A549 (cell line): Measurements from ENCODE around the gene FBXO10. TPM values are rescaled to one million over a fixed set of nuclear protein-coding genes. Genes with fewer than 3 reads are reported as not detected.

Source experiments
- ATAC-seq, 2 experiments: fragments of 200-7000 bp in 1 of 2; fragments of >200 bp in 1 of 2; cut with Nextera tagmentation in 1 of 2; cut with Tn5 transposase in 1 of 2; 3 replicates each; pipeline versions ENCODE4 v1.8.0 to v1.9.1; 2018 to 2020; ENCODE audit warnings: mild to moderate bottlenecking in 1 of 2, moderate library complexity in 1 of 2
- CTCF ChIA-PET: fragments of 300-600 bp; sonication (Branson Sonifier 250); formaldehyde crosslinking; extraction: SDS; loops from one replicate; lab custom pipeline; 2021; ENCODE audit warnings: antibody characterized with exemption, inconsistent platforms; lab: Yijun Ruan, JAX
- POLR2A ChIA-PET: fragments of 350-600 bp; formaldehyde crosslinking; extraction: SDS; loops from one replicate; lab custom pipeline; 2021; ENCODE audit warnings: antibody characterized with exemption, inconsistent platforms; lab: Yijun Ruan, JAX
- DNase-seq, 2 experiments: peaks; one replicate each; pipeline versions ENCODE4 v3.0.0 to v3.0.0-alpha.2; 2011 to 2016; ENCODE audit warnings: low read depth in 1 of 2, low spot score in 1 of 2
- FAIRE-seq: peaks from 2 replicates; lab custom pipeline; 2011; peaks lifted over from hg19 to GRCh38; lab: Jason Lieb, UNC
- H3K27ac ChIP-seq, 2 experiments: fragments of >200 bp; sonication (Bioruptor Twin); formaldehyde crosslinking; 3 replicates each; pipeline ENCODE4 v1.5.1; 2016 to 2017
- H3K4me1 ChIP-seq: fragments of >200 bp; sonication (Bioruptor Twin); formaldehyde crosslinking; 3 replicates; pipeline ENCODE4 v1.6.1; 2016
- H3K4me2 ChIP-seq: fragments of >200 bp; sonication (Bioruptor Twin); formaldehyde crosslinking; 3 replicates; pipeline ENCODE4 v1.6.1; 2016
- H3K4me3 ChIP-seq: fragments of >200 bp; sonication (Bioruptor Twin); formaldehyde crosslinking; 3 replicates; pipeline ENCODE4 v1.5.1; 2016
- H3K9me3 ChIP-seq: fragments of >200 bp; sonication (Bioruptor Twin); formaldehyde crosslinking; 3 replicates; pipeline ENCODE4 v1.6.1; 2016
- BCL3 ChIP-seq: fragments of >200 bp; sonication (Bioruptor Twin); formaldehyde crosslinking; IDR thresholded peaks from 3 replicates; pipeline ENCODE4 v1.6.1; 2016
- BHLHE40 ChIP-seq: IDR thresholded peaks from 2 replicates; pipeline ENCODE4 v1.6.1; 2012; ENCODE audit warnings: low read depth, low read length, inconsistent platforms
- EHF ChIP-seq: fragments of 250-450 bp; sonication (Bioruptor Pico); IDR thresholded peaks from 2 replicates; pipeline ENCODE4 v1.5.0; 2020; ENCODE audit warnings: mild to moderate bottlenecking
- FOSB ChIP-seq: fragments of 250-450 bp; sonication (Bioruptor Pico); IDR thresholded peaks from 2 replicates; pipeline ENCODE4 v1.5.0; 2020; ENCODE audit warnings: mild to moderate bottlenecking, moderate library complexity
- GATA3 ChIP-seq: IDR thresholded peaks from 2 replicates; pipeline ENCODE4 v1.6.1; 2012; ENCODE audit warnings: borderline replicate concordance
- HOXA7 ChIP-seq: fragments of 250-450 bp; sonication (Bioruptor Pico); IDR thresholded peaks from 2 replicates; pipeline ENCODE4 v1.5.0; 2020; ENCODE audit warnings: mild to moderate bottlenecking, moderate library complexity
- HOXB13 ChIP-seq: fragments of 250-450 bp; sonication (Bioruptor Pico); IDR thresholded peaks from 2 replicates; pipeline ENCODE4 v1.5.0; 2020; ENCODE audit warnings: low read depth, mild to moderate bottlenecking, moderate library complexity
- JUN ChIP-seq, 2 experiments: fragments of >200 bp; sonication (Bioruptor Twin); formaldehyde crosslinking; IDR thresholded peaks; 2 replicates in 1 of 2; 3 replicates in 1 of 2; pipeline ENCODE4 v1.6.1; 2016 to 2017
- MAFK ChIP-seq: fragments of 450-650 bp; IDR thresholded peaks from 2 replicates; pipeline ENCODE4 v1.6.1; 2014; ENCODE audit not compliant: partially characterized antibody
- NFE2L2 ChIP-seq: fragments of 150-350 bp; conservative IDR thresholded peaks from 2 replicates; pipeline ENCODE4 v1.6.1; 2014; ENCODE audit warnings: low read length
- REST ChIP-seq: fragments of 200-600 bp; sonication (generic); IDR thresholded peaks from 2 replicates; pipeline ENCODE4 v1.6.1; 2016; ENCODE audit warnings: antibody characterized with exemption, mild to moderate bottlenecking, moderate library complexity
- WGBS: methylation state at CpG from one replicate; pipeline ENCODE4 v1.1.6; 2017; ENCODE audit errors: missing lambda C conversion rate; 5-methylcytosine and 5-hydroxymethylcytosine counted together
- polyA plus RNA-seq, 4 experiments: library from polyadenylated mRNA; depleted of rRNA in 3 of 4; stranded (reverse); fragments of >200 nt; fragmentation: RNase III in 1 of 4; extraction: RNeasy Plus Mini Kit Qiagen cat#74134 plus additional on column Dnase treatment in 1 of 4; gene quantifications; 2 replicates in 3 of 4; 3 replicates in 1 of 4; pipeline ENCODE4 v1.2.3, GENCODE V29; 2011 to 2017
- TF ChIP-seq, protein P1 (sequence below): fragments of 250-450 bp; sonication (Bioruptor Pico); IDR thresholded peaks from 2 replicates; pipeline ENCODE4 v1.5.0; 2020; ENCODE audit warnings: low read depth, mild to moderate bottlenecking, moderate library complexity
- TF ChIP-seq, protein P2 (sequence below): fragments of 450-650 bp; IDR thresholded peaks from 2 replicates; pipeline ENCODE4 v1.6.1; 2014; ENCODE audit warnings: antibody characterized with exemption
- TF ChIP-seq, protein P3 (sequence below): IDR thresholded peaks from 2 replicates; pipeline ENCODE4 v1.6.1; 2012
- TF ChIP-seq, protein P4 (sequence below): IDR thresholded peaks from 2 replicates; pipeline ENCODE4 v1.6.1; 2012; ENCODE audit warnings: low read depth, borderline replicate concordance
- TF ChIP-seq, protein P5 (sequence below): fragments of >200 bp; sonication (Bioruptor Twin); formaldehyde crosslinking; IDR thresholded peaks from 3 replicates; pipeline ENCODE4 v1.5.1; 2016

The FBXO10 gene
- polyA plus RNA-seq, 2 of the 4 experiments (the other 2 are of a cell fraction), result 5.0 to 5.3 TPM

DNA sequence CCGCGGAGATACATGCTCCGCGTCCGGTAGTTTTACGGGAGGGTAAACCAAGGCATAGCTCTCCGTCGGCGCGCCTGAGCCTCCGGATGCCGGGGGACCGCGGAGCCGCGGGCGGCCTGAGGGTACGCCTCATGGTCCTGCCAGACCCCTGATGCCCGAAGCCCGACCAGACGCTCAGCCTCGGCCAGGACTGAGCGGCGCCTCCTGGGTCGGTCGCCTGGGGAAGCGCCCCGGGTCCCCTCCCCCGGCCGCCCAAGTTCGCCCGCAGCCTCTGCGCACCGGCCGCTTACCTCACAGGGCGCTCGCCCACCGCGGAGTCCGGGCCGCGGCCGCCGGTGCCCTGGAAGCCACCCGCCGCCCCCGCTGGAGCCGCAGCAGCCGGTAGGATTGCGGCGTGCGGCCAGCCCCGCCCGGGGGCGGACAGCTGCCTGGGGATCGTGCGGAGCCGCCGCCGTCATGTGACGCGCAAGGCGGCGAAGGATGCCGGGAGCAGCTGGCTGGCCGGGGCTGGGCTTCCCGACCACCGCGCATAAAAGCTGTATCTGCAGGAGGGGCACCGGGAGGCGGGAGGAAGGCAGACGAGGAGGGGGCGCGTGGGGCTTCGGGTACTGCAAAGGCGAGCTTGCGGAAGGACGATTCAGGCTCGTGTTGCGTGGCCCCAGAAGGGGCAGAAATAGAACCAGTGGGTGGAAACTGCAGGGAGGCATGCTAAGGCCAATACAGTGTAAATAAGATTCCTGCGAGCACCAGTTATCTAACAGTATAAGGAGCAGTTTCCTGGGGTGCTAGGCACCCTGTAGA is at the start of gene FBXO10 (continued):
- TF ChIP-seq, protein P1, sequence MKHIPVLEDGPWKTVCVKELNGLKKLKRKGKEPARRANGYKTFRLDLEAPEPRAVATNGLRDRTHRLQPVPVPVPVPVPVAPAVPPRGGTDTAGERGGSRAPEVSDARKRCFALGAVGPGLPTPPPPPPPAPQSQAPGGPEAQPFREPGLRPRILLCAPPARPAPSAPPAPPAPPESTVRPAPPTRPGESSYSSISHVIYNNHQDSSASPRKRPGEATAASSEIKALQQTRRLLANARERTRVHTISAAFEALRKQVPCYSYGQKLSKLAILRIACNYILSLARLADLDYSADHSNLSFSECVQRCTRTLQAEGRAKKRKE, result no peak
- TF ChIP-seq GATA3, result 0 out of 2 replicates have a peak, but pooled peaks have one; percentile 22
- no peak for TF ChIP-seq BHLHE40
- TF ChIP-seq HOXB13, result no peak
- no peak for TF ChIP-seq REST
- no peak for TF ChIP-seq EHF (CRISPR knock-in tag)
- TF ChIP-seq, protein P2, sequence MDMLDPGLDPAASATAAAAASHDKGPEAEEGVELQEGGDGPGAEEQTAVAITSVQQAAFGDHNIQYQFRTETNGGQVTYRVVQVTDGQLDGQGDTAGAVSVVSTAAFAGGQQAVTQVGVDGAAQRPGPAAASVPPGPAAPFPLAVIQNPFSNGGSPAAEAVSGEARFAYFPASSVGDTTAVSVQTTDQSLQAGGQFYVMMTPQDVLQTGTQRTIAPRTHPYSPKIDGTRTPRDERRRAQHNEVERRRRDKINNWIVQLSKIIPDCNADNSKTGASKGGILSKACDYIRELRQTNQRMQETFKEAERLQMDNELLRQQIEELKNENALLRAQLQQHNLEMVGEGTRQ, result peak; percentile 56
- TF ChIP-seq, protein P3, sequence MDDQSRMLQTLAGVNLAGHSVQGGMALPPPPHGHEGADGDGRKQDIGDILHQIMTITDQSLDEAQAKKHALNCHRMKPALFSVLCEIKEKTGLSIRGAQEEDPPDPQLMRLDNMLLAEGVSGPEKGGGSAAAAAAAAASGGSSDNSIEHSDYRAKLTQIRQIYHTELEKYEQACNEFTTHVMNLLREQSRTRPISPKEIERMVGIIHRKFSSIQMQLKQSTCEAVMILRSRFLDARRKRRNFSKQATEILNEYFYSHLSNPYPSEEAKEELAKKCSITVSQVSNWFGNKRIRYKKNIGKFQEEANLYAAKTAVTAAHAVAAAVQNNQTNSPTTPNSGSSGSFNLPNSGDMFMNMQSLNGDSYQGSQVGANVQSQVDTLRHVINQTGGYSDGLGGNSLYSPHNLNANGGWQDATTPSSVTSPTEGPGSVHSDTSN, result peak; percentile 39; the same call in 1 of the 2 replicates
- TF ChIP-seq JUN (IDR thresholded peaks at IDR 0.05), result peak in 1 of 2 experiments; percentile 65; a peak in 2 of 5 replicates
- TF ChIP-seq, protein P4, sequence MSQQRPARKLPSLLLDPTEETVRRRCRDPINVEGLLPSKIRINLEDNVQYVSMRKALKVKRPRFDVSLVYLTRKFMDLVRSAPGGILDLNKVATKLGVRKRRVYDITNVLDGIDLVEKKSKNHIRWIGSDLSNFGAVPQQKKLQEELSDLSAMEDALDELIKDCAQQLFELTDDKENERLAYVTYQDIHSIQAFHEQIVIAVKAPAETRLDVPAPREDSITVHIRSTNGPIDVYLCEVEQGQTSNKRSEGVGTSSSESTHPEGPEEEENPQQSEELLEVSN, result peak; percentile 45; the same call in 1 of the 2 replicates
- no peak for TF ChIP-seq FOSB
- TF ChIP-seq BCL3, result 0 out of 3 replicates have a peak, but pooled peaks have one; percentile 60
- TF ChIP-seq NFE2L2, result no peak
- no peak for TF ChIP-seq HOXA7 (CRISPR knock-in tag)

DNA sequence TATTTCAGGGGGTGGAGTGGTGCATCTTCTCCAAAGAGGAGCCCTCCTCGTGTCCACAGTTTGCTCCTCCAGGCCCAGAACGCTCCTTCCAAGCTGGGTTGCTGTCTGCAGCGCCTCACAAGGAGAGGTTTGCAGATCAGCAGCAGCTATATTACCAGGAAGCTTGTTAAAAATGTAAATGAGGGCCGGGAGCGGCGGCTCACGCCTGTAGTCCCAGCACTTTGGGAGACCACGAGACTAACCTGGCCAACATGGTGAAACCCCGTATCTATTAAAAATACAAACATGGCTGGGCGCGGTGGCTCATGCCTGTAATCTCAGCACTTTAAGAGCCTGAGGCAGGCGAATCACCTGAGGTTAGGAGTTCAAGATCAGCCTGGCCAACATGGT is 49.6 kb upstream of the FBXO10 start:
- Histone ChIP-seq H3K4me3 (no peak overlapping the region), H3K27ac (no peak overlapping the region), H3K9me3 (no peaks in the 10 kb centered on the region), H3K4me2 (no peak overlapping the region), H3K4me1 (no peaks in the 10 kb centered on the region)
- no peak for FAIRE-seq
- WGBS, result 67% methylated on average over 12 of the region's 12 CpGs
- DNase-seq, result no peak
- POLR2A ChIA-PET, result interaction anchor here (0.6 kb wide), 1 partner anchor 51 kb away, joined by 5 read pairs; no protein-coding TSS in a partner anchor
- no peak for TF ChIP-seq MAFK
- TF ChIP-seq, protein P2, result no peak
- TF ChIP-seq, protein P5, sequence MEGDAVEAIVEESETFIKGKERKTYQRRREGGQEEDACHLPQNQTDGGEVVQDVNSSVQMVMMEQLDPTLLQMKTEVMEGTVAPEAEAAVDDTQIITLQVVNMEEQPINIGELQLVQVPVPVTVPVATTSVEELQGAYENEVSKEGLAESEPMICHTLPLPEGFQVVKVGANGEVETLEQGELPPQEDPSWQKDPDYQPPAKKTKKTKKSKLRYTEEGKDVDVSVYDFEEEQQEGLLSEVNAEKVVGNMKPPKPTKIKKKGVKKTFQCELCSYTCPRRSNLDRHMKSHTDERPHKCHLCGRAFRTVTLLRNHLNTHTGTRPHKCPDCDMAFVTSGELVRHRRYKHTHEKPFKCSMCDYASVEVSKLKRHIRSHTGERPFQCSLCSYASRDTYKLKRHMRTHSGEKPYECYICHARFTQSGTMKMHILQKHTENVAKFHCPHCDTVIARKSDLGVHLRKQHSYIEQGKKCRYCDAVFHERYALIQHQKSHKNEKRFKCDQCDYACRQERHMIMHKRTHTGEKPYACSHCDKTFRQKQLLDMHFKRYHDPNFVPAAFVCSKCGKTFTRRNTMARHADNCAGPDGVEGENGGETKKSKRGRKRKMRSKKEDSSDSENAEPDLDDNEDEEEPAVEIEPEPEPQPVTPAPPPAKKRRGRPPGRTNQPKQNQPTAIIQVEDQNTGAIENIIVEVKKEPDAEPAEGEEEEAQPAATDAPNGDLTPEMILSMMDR, result no peak
- TF ChIP-seq, all 56 proteins: peak for 0
- CTCF ChIA-PET, result interaction anchor here (0.8 to 2.5 kb wide), 3 partner anchors 8 to 30 kb away, joined by 6 to 8 read pairs (median 7); no protein-coding TSS in a partner anchor
- no peak for ATAC-seq
